Activated gamma-delta T cell (primary cell): ENCODE data around the gene EFHC2.

ENCODE experiments used
- DNase-seq: peaks from one replicate; lab custom pipeline; 2025; lab: John Stamatoyannopoulos, UW

Gene EFHC2

DNA sequence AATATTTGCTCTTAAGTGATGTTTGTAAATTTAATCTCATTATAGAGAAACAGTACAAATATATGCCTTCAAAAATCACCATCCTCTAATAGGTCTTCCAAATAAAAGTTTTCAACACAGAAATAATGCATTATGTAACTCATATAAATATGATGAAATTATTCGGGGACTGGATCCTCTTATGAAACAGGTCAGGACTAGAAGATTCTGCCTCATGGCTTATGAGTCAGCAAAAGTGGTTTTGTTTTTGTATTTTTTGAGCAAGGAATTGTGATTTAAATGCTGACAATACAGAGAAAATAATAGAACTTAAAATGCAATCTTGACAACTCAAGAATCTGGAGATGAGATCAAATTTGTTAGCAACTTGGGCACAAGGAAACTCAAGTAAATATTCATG, 190.6 kb downstream of the EFHC2 start:
- no peak for DNase-seq

DNA sequence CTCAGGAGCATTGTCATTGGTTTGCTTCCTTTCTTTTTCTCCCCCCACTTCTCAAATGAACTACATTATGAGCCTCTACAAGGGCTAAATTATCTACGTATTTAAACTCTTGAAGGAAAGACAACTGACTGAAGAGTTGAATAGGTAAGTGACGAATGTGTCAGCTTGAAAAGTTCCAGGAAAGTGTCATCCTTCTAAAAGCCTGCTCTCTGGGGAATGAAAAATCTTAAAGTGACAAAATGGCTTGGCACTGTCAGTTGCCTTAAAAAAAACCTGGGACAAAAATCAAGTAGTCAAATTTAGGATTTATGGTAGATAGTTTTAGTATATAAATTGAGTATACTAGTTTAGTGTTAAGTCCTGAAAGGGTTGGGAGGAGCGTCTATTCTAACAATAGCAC, 196.3 kb downstream of the EFHC2 start:
- no peak for DNase-seq

DNA sequence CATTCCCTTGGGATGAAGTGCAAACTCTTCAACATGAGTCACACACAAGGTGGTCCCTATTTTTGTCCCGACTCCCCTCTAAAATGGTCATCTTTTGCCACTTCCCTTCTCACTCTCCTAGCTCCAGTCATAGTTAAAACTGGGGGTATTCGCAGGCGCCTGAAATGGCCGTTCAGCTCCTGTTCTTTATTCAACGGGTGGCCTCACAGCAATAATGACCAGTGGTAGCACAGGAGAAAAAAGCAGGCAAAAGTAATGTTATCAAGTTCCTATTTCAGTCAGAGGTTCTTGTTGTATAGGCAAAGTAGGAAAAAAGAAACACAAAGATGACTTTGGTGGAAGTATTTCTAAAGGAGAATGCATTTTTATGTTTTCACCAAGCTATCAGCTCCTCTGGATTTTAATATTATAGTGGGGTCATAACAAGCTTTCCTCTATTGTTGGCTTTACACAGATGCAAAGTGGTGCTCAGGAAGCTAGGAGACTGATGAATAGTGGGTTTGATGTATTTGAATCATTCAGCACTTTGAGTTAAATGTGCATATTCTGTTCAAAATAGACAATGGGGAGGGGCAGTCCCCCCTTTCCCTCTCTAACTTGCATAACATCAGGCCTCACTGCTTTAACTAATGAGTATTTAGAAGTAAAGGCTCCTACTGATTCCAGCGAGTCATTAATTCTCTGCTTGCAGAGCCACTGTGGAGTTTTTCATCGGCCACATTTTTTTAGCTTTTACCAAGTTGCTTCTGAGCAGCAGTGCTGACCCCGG, 199.1 kb downstream of the EFHC2 start:
- no peak for DNase-seq

DNA sequence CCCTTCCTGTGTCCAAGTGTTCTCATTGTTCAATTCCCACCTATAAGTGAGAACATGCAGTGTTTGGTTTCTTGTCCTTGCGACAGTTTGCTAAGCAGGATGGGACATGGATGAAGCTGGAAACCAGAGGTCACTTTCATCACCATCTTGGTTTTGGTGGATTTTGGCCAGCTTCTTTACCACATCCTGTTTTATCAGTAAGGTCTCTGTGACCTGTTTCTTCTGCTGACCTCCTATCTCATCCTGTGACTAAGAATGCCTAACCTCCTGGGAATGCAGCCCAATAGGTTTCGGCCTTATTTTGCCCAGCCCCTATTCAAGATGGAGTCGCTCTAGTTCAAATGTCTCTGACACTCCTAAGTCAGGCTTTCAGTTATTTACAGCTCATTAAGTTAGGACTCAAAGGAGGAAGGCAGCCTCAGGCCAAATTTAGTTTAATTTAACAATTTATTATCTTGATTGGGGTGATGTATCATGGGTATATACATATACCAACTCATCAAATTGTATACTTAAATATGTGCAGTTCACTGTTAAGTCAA, 200.3 kb downstream of the EFHC2 start:
- no peak for DNase-seq

DNA sequence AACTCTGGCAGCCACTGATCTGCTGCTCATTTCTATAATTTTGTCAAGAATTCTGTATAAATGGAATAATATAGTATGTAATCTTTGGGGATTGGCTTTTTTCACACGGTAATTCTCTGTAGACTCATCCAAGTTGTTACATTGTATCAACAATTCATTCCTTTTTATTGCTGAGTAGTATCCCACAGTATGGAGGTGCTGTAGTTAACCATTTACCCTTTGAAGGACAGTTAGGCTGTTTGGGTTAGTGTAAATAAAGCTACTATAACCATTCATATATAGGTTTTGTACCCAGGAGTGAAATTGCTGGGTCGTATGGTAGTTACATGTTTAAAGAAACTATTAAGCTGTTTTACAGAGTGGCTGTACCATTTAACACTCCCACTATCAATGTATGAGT, 213.3 kb downstream of the EFHC2 start:
- DNase-seq = no peak

DNA sequence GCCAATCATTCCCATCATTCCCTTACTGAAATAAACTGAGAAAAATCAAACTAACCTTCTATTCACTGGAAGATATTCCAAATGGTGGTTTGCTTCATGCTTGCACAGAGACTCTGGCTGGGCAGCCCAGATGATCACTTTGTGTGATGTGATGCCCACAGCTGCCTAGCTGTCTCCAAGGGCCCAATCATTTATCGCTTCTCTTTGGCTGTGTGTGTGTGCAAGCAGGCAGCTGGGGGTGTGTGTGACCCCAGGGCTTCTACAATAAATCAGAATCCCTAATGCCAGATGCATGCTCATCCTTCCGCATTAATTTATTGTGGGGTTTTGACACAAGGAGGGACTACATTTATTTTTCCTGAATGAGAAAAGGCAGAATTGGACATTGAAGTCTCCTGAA, 230.1 kb downstream of the EFHC2 start:
- no peak for DNase-seq

DNA sequence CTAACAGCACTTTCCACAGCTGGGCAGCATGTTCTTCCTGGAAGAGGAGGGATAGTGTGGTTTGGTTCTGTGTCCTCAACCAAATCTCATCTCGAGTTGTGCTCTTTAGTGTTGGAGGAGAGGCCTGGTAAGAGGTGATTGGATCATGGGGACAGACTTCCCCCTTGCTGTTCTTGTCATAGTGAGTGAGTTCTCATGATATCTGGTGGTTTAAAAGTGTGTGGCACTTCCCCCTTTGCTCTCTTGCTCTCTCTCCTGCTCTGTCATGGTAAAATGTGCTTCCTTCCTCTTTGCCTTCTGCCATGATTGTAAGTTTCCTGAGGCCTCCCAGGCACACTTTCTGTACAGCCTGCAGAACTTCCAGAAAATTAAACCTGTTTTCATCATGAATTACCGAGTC, 236.6 kb downstream of the EFHC2 start:
- DNase-seq = no peak

DNA sequence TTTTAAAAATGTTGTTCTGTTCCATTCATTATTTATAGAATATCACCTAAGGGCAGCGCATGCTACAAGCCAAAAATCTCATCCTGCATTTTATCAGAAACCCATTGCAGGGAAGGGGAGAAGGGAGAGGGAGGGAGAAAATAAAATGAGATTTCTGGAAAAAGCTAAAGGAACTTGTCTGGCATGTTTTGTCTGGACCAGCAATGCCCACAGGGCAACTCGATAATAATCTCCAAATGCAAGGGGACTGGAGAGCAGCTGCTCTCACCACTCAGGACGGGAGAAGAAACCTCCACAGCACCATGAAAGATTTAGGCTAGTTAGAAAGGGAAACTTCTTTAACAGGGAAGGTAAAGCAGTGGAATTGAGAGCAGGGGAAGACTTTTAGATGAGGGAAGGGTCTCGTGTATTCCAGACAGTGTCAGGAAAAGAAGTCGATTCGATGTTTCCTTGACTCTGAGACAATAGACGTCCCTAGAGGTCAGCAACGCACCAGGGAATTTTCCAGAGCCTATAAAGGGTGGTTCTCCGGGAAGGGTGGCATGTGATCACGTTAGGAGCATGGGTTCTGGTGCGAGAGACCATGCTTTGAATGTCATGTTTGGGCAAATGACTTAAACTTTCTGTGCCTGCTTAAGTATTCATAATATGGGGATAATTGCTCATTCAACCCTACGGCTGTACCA, 238.1 kb downstream of the EFHC2 start:
- DNase-seq = no peak

DNA sequence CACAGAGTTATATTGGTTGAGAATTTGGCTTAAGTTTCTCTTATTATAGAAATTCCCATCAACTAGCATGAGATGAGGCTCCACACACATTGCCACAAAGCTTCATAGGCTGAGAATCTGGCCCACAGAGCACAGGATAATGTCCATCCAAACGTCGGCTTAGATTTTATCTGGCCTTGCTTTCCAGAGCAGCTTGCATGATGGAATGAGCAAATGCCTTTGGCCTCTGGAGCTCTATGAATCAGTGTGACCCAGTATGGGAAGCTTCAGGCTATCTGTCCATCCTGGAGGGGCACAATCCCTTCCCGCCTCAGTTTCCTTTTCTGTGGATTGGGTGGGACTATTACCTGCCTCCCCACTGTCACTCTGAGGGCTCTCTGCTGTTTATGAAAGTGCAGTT, 238.8 kb downstream of the EFHC2 start:
- DNase-seq = no peak

DNA sequence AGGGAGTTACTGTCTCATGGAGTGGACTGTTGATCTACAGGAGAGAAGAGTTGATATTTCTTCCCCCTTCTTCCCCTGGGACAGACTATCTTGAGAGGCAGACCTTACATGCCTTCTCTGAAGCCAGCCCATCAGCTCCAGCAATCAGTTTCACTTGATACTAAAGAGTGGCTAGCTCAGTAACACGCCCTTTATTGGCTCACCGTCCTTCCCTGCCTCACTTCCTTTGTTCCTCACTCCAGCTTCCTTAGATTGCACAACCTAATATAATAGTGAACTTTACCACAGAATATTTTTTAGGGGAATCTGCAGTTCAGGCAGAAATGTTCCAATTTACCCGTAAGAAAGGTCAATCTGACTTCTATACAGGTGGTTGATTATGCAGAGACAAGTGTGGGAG, 242.2 kb downstream of the EFHC2 start:
- DNase-seq = no peak

DNA sequence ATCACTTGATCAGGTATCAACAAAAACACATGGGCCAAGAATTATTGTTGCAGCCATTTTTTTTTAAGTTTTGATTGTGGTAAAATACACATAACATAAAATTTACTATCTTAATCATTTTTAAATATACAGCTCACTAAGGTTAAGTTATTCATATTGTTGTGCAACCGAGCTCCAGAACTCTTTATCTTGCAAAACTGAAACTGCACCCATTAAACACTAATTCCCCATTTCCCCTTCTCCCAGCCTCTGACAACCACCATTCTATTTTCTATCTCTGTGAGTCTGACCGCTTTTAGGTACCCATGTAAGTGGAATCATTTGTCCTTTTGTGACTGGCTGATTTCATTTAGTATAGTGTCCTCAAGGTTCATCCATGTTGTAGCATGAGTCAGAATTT, 244.1 kb downstream of the EFHC2 start:
- no peak for DNase-seq
